Left kidney (tissue), 2 donors: ENCODE data around the gene IL12RB1. TPM values are rescaled to one million over a fixed set of nuclear protein-coding genes. Genes with fewer than 3 reads are reported as not detected.
"Not testable (repeated sequence)": the region's sequence is repeated elsewhere in the genome, so short reads cannot be mapped to it uniquely, and the experiment has no call there.

Experiments used
- DNase-seq: peaks from one replicate; pipeline ENCODE4 v3.0.0-alpha.2; 2013
- polyA plus RNA-seq: library from polyadenylated mRNA; unstranded; fragments of 120-200 nt; gene quantifications from one replicate; pipeline ENCODE4 v1.2.1, GENCODE V29; 2013; ENCODE audit not compliant: insufficient read length

Gene IL12RB1
- polyA plus RNA-seq, 1 donor: 0.28 TPM

DNA sequence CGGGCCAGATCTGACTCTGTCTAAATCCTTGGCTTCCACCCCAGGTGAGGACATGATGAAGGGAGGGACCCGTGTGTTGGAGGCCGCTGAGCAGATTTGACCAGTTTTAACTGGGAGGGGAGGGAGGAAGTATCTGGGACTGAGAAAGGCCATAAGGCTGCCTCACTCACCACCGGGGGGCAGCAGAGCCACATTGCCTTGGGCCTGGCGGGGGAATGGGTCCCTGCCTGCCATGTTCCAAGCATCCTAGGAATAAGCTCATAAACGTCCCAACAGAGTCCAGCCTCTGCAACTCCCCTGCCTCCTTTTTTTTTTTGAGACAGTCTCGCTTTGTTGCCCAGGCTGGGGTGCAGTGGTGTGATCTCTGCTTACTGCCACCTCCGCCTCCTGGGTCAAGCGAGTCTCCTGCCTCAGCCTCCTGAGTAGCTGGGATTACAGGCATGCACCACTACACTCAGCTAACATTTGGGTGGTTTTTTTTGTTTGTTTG is 26.3 kb upstream of the IL12RB1 start:
- peak; percentile 80 for DNase-seq

DNA sequence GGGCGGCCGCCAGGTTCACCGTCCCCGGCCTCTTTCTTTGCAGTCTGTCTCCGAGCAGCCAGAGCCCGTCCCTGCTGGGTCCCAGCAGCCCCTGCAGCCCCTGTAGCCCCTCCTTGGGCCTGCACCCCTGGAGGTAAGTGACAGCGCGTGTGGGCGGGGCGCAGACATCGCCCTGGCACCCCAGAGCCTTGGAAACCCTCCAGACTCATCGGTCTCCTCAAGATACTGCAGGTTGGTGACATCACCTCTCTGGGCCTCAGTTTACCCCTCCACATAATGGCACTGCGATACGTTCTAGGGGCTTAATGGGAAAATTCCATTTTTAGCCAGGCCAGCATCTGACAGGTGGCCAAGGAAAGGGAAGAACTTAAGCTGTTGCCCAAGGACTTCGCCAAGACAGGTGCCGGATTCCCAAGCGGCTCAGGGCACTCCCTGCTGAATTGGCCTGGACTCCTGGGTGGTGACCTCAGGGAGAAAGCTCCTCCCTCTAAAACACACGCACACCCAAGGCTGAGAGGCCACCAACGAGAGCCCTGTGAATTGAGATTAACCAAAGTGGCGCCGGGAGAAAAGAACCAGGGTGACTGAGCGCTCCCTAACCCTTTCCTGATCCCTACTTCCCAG is 24.0 kb upstream of the IL12RB1 start:
- DNase-seq: no peak

DNA sequence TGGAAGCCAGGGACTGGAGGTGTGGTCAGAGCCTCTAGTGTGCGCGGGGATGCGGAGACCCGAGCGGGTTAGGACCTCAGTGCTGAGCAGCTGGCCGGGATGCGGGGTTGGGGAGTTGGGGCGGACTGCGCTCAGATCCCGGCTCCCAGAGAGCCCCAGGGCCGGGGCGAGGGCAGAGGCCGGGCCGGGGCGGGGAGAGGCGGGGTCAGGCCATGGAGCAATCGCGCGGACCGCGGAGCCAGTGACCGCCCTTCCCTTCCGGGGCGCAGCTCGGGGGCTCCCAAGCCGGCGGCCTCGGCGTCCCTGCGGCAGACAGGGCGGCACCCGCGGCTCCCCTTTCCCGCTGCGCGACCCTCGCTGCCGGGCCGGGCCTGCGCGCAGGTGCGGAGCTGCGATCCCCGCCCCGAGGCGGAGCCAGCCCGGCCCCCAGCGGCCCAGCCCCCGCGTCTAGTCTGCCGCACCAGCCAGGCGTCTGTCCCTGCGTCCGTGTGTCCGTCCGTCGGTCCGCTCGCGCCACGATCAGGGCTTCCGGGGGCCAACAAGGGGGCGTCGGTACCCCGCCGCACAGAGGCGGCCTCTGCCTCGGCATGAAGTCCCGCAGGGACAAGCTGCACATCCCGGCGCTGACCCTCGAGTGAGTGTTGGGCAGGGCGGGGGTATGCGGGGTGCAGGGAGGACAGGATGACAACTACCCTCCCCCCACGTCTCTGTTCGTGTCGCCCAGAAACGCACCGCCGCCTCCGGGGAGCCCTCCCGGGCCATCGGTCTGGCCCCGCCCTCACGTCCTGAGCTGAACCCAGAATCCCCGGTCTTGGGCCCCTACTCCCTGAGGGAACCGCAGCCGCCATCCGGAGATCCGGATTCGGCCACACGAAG is 23.2 kb upstream of the IL12RB1 start:
- DNase-seq: no peak

DNA sequence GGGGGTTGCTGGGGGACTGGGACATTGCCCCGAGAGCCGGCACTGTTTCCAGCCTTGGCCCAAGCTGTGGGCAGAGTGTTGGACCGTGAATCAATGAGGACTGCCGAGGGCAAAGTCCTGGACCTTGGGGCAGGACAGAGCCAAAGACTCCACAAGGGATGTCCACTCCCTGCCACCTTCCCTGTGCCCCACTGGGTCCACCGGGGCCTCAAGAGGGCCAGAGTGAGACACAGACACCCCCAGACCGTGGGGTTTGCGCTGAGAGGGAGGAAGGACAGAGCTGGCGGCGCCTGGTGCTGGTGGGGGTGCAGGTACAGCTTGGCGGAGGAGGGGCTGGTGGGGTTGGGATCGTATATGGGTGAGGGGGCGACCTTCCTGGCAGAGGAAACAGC is 22.6 kb upstream of the IL12RB1 start:
- DNase-seq: no peak

DNA sequence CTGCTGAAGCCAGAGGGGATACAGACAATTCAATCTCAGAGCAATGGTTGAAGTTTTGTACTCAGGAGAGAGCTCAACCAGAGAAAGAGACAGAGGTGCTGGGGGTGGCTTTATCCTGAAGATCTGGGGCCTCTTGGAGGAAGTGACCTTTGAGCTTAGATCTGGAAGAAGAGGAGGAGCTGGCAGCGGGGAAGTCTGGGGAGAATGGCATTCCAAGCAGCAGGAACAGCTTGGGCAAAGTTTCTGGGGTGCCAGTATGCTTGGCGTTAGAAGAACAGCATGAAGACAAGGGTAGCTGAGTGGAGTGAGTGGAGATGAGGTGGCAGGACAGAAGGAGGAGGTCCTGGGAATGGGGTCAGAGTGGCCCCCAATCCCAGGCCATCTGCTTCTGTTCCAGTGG is 22.2 kb upstream of the IL12RB1 start:
- DNase-seq: no peak

DNA sequence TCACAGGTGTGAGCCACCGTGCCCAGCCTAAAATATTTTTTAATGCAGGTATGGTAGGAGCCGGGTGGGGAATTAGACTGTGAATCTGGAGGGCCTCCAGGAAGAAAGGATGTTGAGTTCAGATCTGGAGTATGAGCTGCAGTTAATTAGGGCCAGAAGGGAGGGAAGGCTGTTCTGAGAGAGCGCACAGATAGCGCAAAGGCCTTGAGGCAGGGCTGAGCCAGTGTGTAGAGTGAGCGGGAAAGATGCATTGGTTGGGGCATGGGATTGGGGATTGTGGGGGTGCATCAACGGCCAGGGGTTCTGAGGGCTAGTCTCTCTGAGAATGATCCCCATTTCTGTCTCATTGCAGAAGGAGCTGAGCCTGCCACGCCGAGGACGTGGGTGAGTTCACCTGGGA is 20.5 kb upstream of the IL12RB1 start:
- no peak for DNase-seq

DNA sequence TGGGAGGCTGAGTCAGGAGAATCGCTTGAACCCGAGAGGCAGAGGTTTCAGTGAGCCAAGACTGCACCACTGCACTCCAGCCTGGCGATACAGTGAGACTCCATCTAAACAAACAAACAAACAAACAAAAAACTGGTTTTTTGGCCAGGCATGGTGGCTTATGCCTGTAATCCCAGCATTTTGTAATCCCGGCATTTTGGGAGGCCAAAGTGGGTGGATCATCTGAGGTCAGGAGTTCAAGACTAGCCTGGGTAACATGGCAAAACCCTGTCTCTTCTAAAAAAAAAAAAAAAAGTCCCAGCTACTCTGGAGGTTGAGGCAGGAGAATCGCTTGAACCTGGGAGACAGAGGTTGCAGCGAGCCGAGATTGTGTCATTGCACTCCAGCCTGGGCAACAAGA is 18.5 kb upstream of the IL12RB1 start:
- DNase-seq: not testable (repeated sequence)

DNA sequence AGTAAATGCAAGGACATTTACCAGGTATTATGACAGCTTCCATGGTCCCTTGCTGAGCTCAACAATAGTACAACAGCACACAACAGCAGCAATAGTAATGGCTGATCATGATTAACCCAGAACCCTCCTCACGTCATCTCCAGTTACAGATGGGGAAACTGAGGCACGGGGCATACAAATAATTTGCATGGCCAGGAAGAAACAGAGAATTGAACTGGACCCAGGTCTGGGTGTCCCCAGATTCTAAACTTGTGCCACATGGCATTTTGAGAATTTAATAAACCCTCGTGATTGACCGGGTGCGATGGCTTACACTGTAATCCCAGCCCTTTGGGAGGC is 18.0 kb upstream of the IL12RB1 start:
- no peak for DNase-seq

DNA sequence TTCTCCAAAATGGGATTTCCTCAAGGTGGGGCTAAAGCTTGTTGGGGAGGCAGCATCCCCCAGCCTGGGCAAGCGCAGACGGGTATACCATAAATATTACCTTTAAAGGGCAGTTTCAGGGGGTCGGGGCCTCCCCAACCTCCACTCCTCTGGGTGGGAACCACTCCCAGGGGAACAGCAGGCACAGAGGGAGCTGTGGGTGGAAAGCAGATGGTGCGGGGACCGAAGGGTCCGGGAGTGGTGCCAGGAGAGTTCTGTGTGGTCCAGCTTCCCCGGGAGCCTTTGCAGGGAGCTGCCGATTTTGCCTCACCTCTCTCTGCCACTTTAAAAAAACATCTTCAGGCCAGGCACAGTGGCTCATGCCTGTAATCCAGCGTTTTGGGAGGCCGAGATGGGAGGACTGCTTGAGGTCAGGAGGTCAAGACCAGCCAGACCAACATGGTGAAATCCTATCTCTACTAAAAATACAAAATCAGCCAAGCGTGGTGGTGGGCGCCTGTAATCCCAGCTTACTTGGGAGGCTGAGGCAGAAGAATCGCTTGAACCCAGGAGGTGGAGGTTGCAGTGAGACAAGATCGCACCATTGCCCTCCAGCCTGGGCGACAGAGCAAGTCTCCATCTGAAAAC is 16.3 kb upstream of the IL12RB1 start:
- DNase-seq: no peak

DNA sequence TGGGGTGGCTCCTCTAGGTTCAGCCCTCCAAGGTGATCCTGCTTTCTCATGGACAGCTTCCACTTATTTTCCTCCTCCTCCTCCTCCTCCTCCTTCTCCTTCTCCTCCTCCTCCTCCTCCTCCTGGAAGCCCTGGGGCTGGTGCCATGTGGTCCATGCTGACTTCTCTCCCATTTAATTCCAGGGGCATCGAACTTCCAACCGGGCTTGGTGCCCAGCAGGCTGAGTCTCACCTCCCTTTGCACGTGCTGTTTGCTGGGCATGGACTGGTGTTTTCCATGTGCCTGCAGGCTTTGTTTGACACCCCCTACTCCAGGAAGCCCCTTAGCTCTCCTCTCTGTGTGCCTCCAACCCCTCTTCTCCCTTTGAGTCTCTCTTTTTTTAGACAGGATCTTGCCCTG is 14.5 kb upstream of the IL12RB1 start:
- DNase-seq: no peak

DNA sequence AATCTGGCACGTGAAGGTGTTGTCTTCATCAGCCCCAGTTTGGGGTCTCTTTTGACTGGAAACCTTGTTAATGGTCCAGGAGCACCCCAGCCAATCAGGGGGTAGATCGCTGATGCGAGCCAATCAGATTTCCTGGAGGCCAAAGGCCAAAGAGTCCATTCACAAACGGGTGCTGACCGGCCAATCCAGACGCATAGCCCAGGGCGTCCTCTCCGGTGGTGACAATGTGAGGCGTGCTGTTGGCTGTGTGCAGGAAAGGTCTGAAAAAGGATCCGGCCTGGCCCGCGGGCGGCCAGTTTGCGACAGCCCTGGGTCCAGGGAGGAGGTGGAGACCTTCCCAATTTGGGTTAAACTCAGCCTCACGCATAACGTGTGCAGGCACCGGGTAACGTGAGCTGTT is 14.0 kb upstream of the IL12RB1 start:
- DNase-seq: no peak

DNA sequence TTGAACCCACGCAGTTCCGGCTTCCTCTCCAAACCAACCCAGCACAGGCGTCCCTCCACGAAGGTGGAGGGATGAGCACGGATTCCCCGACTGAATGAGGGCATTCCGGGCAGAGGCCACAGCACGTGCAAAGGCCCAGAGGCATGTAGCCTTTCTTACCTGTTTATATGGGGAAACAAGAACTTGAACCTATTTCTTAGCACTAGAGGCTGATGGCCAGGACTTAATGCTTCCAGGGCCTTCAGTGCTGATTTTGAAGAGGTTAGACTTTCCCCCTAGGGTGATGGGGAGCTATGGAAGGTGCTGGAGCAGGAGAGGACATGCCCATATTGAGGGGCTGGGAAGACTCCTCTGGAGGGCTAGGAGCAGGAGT is 12.9 kb upstream of the IL12RB1 start:
- DNase-seq: no peak

DNA sequence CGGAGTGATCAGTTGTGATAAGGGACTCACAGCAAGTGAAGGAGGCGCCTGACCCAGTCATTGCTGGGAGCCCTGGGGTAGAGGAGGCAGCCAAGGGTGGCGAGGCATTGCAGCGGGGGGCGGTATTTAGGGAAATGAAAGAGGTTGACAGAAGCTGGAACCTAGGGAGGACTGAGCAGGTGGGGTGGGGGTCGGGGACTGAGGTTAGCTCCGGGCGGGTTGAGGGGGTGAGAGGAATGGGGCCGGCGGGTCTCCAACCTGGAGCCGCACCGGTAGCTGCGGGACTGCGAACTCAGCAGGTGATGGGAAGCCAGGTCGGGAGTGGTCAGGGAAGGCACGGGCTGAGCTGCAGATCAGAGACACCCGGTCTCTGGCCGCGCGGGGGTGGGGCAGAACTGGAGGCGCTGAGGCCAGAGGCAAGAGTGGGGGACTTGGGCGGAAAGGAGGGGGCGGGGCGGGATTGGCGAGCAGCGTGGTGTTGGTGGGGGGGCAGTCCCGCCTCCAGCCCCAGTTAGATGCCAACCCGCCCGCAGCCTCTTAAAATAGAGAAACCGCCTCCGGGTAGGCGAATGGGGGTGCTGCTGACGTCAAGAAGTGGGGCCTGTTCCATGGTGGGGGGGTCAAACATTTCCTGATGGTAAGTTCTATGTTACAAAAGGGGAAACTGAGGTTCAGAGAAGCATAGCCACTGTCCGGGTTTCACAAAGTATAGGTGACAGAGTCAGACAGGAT is 12.3 kb upstream of the IL12RB1 start:
- DNase-seq: no peak

DNA sequence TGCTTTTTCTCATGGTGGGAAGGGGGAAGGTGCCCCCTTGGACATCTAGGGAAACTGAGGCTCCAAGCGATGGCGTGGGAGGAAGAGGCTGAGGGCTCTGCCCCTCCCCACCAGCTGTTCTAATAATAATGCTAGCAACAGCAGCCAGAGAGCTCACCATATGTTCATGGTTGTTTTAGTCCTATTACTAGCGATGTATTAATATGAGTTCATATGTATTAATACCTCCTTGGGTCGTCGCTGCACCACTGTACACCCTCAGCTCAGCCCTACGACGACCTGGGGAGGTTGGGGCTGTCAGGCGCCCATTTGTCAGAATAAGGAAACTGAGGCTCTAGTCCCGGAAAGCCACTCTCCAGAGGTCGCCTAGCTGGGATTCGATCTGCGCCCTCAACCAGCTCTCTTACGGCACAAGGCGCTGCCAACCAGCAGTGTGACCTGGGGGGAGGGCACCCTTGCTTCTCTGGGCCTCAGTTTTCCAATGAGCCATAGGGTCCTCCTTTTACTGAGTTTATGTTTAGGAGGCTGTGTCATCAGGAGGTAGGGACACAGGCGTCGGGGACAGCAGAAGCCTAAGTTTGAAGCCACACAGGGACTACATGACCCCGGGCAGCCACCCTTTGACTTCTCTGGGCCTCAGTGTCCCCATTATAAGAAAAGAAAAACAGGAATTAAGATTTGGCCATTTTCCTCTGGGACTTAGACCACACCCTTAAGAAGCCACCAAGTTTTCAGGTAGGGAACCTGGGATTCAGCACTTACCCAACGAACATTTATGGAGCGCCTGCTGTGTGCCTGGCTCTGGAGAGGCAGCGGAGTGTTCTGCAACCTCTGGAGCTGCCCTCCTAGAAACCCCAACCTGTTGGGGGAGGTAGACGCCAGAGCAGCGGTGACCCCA is 11.5 kb upstream of the IL12RB1 start:
- no peak for DNase-seq

DNA sequence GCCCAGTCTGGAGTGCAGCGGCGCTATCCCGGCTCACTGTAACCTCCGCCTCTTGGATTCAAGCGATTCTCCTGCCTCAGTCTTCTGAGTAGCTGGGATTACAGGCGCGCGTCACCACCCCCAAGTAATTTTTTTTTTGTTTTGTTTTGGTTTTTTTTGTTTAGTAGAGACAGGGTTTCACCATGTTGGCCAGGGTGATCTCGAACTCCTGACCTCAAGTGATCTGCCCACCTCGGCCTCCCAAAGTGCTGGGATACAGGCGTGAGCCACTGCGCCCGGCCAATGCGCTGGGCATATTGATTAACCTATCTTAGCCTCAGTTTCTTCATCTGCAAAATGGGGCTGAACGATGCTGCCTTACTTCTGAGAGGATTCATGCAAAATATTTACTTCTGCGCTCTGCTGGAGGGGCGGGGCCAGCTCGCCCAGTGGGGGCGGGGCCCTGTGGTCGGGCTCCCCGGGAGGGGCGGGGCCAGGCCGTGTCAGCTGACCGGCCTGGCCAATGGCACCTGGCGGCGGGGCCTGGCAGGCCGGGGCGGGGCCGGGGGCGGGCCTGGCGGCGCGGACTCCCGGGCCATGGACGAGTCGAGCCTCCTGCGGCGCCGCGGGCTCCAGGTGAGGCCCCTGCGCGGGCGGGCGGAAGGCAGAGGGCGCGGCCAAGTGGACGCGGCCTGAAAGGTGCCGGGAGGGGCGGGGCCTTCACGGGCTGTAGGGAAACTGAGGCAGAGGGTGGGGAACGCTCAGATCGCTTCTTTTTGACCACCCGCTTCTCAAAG is 10.7 kb upstream of the IL12RB1 start, which contains the start of gene MAST3:
Gene MAST3, plus strand, starts transcription at position 562 of the 776 bp plus-strand sequence. Its CDS starts 15 bp downstream, at position 577.
- DNase-seq: no peak

DNA sequence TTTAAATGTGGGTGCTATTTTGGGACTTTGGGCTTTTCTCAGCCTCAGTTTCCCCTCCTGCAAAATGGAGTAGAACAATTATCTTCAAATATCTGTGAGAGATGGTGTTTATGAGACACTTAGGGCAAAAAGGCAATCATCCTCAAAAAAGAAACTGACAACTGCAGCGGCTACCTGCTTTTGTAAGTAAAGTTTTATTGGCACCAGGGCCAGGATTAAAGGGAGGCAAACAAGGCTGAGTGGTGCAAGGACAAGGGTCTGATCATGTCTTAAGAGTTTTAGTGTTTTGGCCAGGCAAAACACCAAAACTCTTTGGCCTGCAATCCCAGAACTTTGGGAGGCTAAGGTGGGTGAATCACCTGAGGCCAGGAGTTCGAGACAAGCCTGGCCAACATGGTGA is 9.5 kb upstream of the IL12RB1 start:
- DNase-seq: no peak

DNA sequence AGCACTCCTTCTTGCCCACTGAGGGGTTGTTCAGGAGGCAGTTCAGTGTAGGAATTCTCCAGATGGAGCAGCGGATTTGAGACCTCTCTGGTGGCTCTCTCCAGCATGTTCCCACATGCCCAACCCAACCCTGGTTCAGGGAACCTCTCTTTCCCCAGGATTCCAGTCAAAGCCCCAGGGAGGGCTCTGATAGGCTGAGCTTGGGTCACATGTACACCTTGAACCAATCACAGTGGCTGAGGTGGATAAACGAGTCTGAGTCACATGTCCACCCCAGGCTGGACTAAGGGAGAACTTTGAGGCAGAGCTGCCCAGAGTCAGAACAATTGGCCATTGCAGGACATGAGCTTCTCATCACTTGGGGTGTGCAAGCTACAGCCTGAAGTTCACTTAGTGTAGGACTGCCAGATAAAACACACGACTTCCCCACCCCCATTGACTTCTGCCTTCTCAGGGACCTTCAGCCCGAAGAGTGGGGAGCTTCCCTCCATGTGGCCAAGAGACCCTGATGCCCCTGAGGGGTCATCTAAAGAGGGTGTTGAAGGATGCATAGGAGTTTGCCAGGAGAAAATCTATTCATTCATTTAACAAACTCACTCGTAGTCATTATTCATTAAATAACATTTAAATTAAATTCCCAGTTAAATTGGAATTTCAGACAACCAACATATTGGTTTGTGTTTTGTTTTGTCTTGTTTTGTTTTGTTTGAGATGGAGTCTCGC is 6.9 kb upstream of the IL12RB1 start:
- DNase-seq: no peak

DNA sequence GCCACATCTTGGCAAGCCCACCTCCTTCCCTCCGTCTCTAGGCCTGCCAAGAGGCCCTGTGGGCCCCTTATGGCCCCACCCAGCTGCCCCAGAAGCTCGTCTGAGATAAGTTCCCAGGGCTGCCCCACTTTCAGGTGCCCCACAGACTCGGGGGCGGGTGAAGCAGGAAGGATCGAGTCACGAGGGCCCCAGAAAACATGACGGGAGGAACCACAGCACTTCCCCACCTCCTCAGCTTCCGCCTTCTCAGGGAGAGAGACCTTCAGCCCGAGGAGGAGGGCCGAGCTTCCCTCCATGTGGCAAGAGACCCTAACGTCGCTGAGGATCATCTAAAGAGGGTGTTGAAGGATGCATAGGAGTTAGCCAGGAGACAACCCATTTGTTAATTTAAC is 4.5 kb upstream of the IL12RB1 start:
- DNase-seq: no peak

DNA sequence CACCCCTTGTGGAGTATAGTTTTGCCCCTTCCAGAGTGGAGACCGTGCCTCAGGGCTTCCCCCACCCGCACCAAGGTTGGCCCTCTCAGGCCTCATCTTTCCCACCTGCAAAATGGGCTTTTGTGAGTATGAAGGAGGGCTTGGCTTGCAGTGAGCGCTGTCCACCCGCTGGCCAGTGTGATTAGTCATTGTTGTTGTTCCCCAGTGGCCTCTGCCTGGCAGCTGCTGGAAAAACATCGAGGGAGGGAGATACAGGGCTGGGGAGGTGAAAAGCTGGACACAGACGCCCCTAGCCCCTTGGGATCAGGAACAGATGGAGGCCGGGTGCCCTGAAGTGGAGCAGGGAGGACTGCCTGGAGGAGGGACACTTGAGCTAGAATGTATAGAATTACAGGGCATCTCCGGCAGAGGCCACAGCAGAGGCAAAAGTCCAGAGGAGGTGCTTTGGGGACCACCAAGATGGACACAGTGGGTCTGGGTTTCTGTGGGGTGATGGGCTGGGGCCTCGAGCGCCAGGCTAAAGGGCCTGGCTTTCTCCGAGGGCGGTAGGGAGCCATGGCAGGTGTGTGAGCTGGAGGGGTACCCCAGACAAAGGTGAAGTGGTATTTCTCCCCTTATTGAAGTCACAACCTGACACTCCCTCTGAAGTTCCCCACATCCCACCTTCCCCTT is 3.9 kb upstream of the IL12RB1 start:
- no peak for DNase-seq
